Smooth muscle cell (in vitro differentiated cells): ENCODE results near the gene BDKRB1. TPM values are rescaled to one million over a fixed set of nuclear protein-coding genes. Genes with fewer than 3 reads are reported as not detected.

Source experiments
- DNase-seq: peaks from one replicate; lab custom pipeline; 2025; ENCODE audit not compliant: unreplicated experiment; lab: John Stamatoyannopoulos, UW
- H2AFZ ChIP-seq: fragments of 200-600 bp; sonication (generic); 2 replicates; pipeline ENCODE4 v1.6.0; 2016; ENCODE audit warnings: antibody characterized with exemption, low read depth, mild to moderate bottlenecking
- H3F3A ChIP-seq: fragments of 200-600 bp; sonication (generic); 2 replicates; pipeline ENCODE4 v1.6.0; 2017; ENCODE audit warnings: antibody characterized with exemption, low read depth
- H3K27ac ChIP-seq: fragments of 200-600 bp; sonication (generic); 2 replicates; pipeline ENCODE4 v1.5.1; 2016; ENCODE audit warnings: low read depth, mild to moderate bottlenecking
- H3K27me3 ChIP-seq: fragments of 200-600 bp; sonication (generic); 2 replicates; pipeline ENCODE4 v1.6.1; 2016; ENCODE audit warnings: low read depth, mild to moderate bottlenecking
- H3K36me3 ChIP-seq: fragments of 200-600 bp; sonication (generic); 2 replicates; pipeline ENCODE4 v1.5.1; 2016; ENCODE audit warnings: low read depth
- H3K4me1 ChIP-seq: fragments of 200-600 bp; sonication (generic); 2 replicates; pipeline ENCODE4 v1.5.1; 2016; ENCODE audit warnings: low read depth
- H3K4me2 ChIP-seq: fragments of 200-600 bp; sonication (generic); 2 replicates; pipeline ENCODE4 v1.6.0; 2016; ENCODE audit warnings: mild to moderate bottlenecking
- H3K4me3 ChIP-seq: fragments of 200-600 bp; sonication (generic); 2 replicates; pipeline ENCODE4 v1.5.1; 2016; ENCODE audit warnings: mild to moderate bottlenecking
- H3K79me2 ChIP-seq: fragments of 200-600 bp; sonication (generic); 2 replicates; pipeline ENCODE4 v1.6.0; 2016; ENCODE audit warnings: low read depth, mild to moderate bottlenecking
- H3K9ac ChIP-seq: fragments of 200-600 bp; sonication (generic); 2 replicates; pipeline ENCODE4 v1.6.0; 2016; ENCODE audit warnings: low read depth
- H3K9me3 ChIP-seq: fragments of 200-600 bp; sonication (generic); replicated peaks from 2 replicates; pipeline ENCODE4 v1.5.1; 2016; ENCODE audit warnings: low read depth
- H4K20me1 ChIP-seq: fragments of 200-600 bp; sonication (generic); 2 replicates; pipeline ENCODE4 v1.6.0; 2016; ENCODE audit warnings: low read depth
- CTCF ChIP-seq: fragments of 200-600 bp; sonication (generic); IDR thresholded peaks from 2 replicates; pipeline ENCODE4 v1.5.1; 2017; ENCODE audit warnings: borderline replicate concordance, mild to moderate bottlenecking, antibody characterized with exemption; ENCODE audit not compliant: insufficient read depth, poor library complexity, severe bottlenecking
- WGBS: methylation state at CpG from one replicate; pipeline ENCODE4 v1.1.7; 2016; ENCODE audit warnings: low lambda C conversion rate; 5-methylcytosine and 5-hydroxymethylcytosine counted together
- polyA plus RNA-seq: library from polyadenylated mRNA; unstranded; fragments of >200 nt; fragmentation: Nextera tagmentation; extraction: Ambion mirVana; gene quantifications from 2 replicates; pipeline ENCODE4 v1.2.1, GENCODE V29; 2016
- total RNA-seq: library from RNA; depleted of rRNA; stranded (reverse); fragments of >200 nt; gene quantifications from 2 replicates; pipeline ENCODE4 v1.2.3, GENCODE V29; 2014

The BDKRB1 gene
- total and polyA plus RNA-seq, 2 experiments from 2014 or later: 28.2 to 29.3 TPM

GRCh38 chr14:96294246-96294645 is 38.2 kb downstream of the BDKRB1 start:
- H3K4me3 ChIP-seq: no peak overlapping the region
- no peak for DNase-seq
- no peaks in the 10 kb centered on the region for H4K20me1 ChIP-seq

GRCh38 chr14:96297000-96297399 is 41.0 kb downstream of the BDKRB1 start:
- Histone ChIP-seq H3K9me3 (no peaks in the 10 kb centered on the region), H4K20me1 (no peaks in the 10 kb centered on the region), H3K4me1 (no peaks in the 10 kb centered on the region), H2AFZ (no peak overlapping the region), H3K36me3 (no peaks in the 10 kb centered on the region), H3K4me2 (no peak overlapping the region), H3F3A (no peaks in the 10 kb centered on the region), H3K79me2 (no peaks in the 10 kb centered on the region), H3K27ac (no peak overlapping the region), H3K27me3 (no peaks in the 10 kb centered on the region), H3K4me3 (no peak overlapping the region), H3K9ac (no peak overlapping the region)
- 99% methylated on average over 2 of the region's 2 CpGs for WGBS
- DNase-seq: no peak
- peak; percentile 57 for TF ChIP-seq CTCF

More at GRCh38 chr14:96294246-96294645, 38.2 kb downstream of the BDKRB1 start:
- H3K27me3 ChIP-seq: no peaks in the 10 kb centered on the region
- H3K36me3 ChIP-seq: peaks cover 3% of the 10 kb centered on the region
- H3F3A ChIP-seq: no peaks in the 10 kb centered on the region
- 96% methylated on average over 7 of the region's 7 CpGs for WGBS
- no peak for TF ChIP-seq CTCF
- no peaks in the 10 kb centered on the region for H3K4me1 ChIP-seq
- H2AFZ ChIP-seq: no peak overlapping the region
- no peak overlapping the region for H3K27ac ChIP-seq
- H3K9me3 ChIP-seq: no peaks in the 10 kb centered on the region
- H3K4me2 ChIP-seq: no peak overlapping the region
- H3K9ac ChIP-seq: no peak overlapping the region
- H3K79me2 ChIP-seq: no peaks in the 10 kb centered on the region

GRCh38 chr14:96297997-96298515 is 42.0 kb downstream of the BDKRB1 start:
- no peak overlapping the region for H3K27ac ChIP-seq
- no peak for TF ChIP-seq CTCF
- H3K4me3 ChIP-seq: no peak overlapping the region
- H3K27me3 ChIP-seq: no peaks in the 10 kb centered on the region
- H4K20me1 ChIP-seq: no peaks in the 10 kb centered on the region
- WGBS: 97% methylated on average over 4 of the region's 4 CpGs
- H2AFZ ChIP-seq: no peak overlapping the region
- no peak overlapping the region for H3K9ac ChIP-seq
- no peaks in the 10 kb centered on the region for H3K4me1 ChIP-seq
- H3K9me3 ChIP-seq: no peaks in the 10 kb centered on the region
- no peaks in the 10 kb centered on the region for H3F3A ChIP-seq
- H3K36me3 ChIP-seq: no peaks in the 10 kb centered on the region
- no peaks in the 10 kb centered on the region for H3K79me2 ChIP-seq
- no peak for DNase-seq
- no peak overlapping the region for H3K4me2 ChIP-seq

- Histone ChIP-seq H3K4me3 (no peak overlapping the region), H3K79me2 (no peaks in the 10 kb centered on the region)
- 98% methylated on average over 3 of the region's 3 CpGs for WGBS
These were observed 43.4 kb downstream of the BDKRB1 start for GRCh38 chr14:96299441-96299840.

More at GRCh38 chr14:96299441-96299840, 43.4 kb downstream of the BDKRB1 start:
- DNase-seq: no peak
- Histone ChIP-seq H3K36me3 (no peaks in the 10 kb centered on the region), H3K27me3 (no peaks in the 10 kb centered on the region), H3K9ac (no peak overlapping the region), H3K9me3 (no peaks in the 10 kb centered on the region), H3K4me2 (no peak overlapping the region), H2AFZ (no peak overlapping the region), H3K4me1 (no peaks in the 10 kb centered on the region), H3F3A (no peaks in the 10 kb centered on the region), H3K27ac (no peak overlapping the region), H4K20me1 (no peaks in the 10 kb centered on the region)
- no peak for TF ChIP-seq CTCF
